GM18505 (cell line): ENCODE measurements around the gene NFXL1.

Source experiments
- ATAC-seq: cut with Tn5 transposase; IDR thresholded peaks from one replicate; pipeline ENCODE4 v1.9.1; 2021; ENCODE audit not compliant: unreplicated experiment
- POLR2A ChIP-seq: IDR thresholded peaks from 4 replicates; pipeline ENCODE4 v1.6.1; 2011; ENCODE audit warnings: borderline replicate concordance; ENCODE audit not compliant: insufficient read depth, insufficient read length; ENCODE audit errors: extremely low read depth

Gene NFXL1

GRCh38 chr4:47860305-47860704 lies 54.1 kb downstream of the NFXL1 start:
- no peak for ATAC-seq

GRCh38 chr4:47858006-47858405 lies 56.4 kb downstream of the NFXL1 start:
- ATAC-seq: no peak
- no peak for TF ChIP-seq POLR2A

More at GRCh38 chr4:47860305-47860704, 54.1 kb downstream of the NFXL1 start:
- no peak for TF ChIP-seq POLR2A

- no peak for TF ChIP-seq POLR2A
- no peak for ATAC-seq
Observed at GRCh38 chr4:47856713-47857112, 57.7 kb downstream of the NFXL1 start.

- ATAC-seq: no peak
- no peak for TF ChIP-seq POLR2A
Observed at GRCh38 chr4:47855350-47855749, 59.0 kb downstream of the NFXL1 start.

- no peak for ATAC-seq
- no peak for TF ChIP-seq POLR2A
Observed at GRCh38 chr4:47852136-47852535, 62.2 kb downstream of the NFXL1 start.

GRCh38 chr4:47849466-47849865 lies 64.9 kb downstream of the NFXL1 start:
- TF ChIP-seq POLR2A: no peak
- no peak for ATAC-seq

- no peak for TF ChIP-seq POLR2A
- ATAC-seq: no peak
Observed at GRCh38 chr4:47848041-47848440, 66.3 kb downstream of the NFXL1 start.

GRCh38 chr4:47842985-47843384 lies 71.4 kb downstream of the NFXL1 start:
- no peak for TF ChIP-seq POLR2A
- ATAC-seq: no peak

GRCh38 chr4:47840291-47840690 lies 74.1 kb downstream of the NFXL1 start:
- ATAC-seq: no peak
- no peak for TF ChIP-seq POLR2A

- TF ChIP-seq POLR2A: no peak
- ATAC-seq: peak; percentile 65
Observed at GRCh38 chr4:47839259-47839658, 75.1 kb downstream of the NFXL1 start.

GRCh38 chr4:47838445-47838844 lies 75.9 kb downstream of the NFXL1 start:
- no peak for ATAC-seq
- TF ChIP-seq POLR2A: no peak

GRCh38 chr4:47837908-47838294 lies 76.5 kb downstream of the NFXL1 start, which contains the start of gene CORIN:
Gene CORIN (minus strand): TSS chr4:47838067. CDS start chr4:47837949, 118 bp downstream.
- no peak for ATAC-seq

GRCh38 chr4:47837094-47837907 lies 77.1 kb downstream of the NFXL1 start:
- TF ChIP-seq POLR2A: no peak
- peak; percentile 60 for ATAC-seq

More at GRCh38 chr4:47837908-47838294, 76.5 kb downstream of the NFXL1 start, which contains the start of gene CORIN:
- TF ChIP-seq POLR2A: no peak

GRCh38 chr4:47836641-47837093 lies 77.7 kb downstream of the NFXL1 start:
- no peak for TF ChIP-seq POLR2A

More at GRCh38 chr4:47836641-47837093, 77.7 kb downstream of the NFXL1 start:
- peak; percentile 68 for ATAC-seq
